ENCODE results near the gene SYPL2.

SYPL2 gene

DNA sequence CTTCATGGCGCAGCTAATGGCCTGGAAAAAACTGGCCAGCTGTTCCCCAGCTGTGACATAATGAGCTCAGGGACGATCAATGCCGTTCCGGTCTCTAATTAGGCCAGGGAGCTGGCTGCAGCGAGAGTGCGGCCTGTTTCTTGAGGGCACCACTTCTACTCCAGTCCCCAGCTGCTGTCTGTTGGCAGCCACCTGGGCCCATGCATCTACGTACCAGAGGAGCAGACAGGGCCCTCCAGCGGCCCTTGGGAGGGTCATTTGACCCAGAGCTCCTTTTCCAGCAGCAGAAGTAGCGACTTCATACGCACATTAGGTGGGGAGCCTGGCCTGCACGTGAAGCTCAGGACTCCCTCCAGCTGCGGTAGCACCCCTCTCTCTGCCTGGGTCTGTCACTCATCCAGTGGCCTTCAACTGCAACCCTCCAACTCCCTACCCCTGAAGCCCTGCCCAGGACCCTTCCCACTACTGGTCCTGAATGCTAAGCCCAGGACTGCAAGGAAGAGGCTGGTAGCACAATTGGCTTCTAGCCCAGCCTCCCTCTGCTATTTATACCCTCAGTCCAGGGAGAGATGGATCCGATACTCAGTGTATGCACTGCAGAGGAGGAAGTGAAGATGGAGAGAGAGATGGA, 64.2 kb downstream of the SYPL2 start:
- no peak for ATAC-seq
- TF ChIP-seq ARNTL (CRISPR knock-in tag; IDR thresholded peaks at IDR 0.05; ENCODE audit: borderline replicate concordance, low read depth) (no peak), TCF4 (CRISPR knock-in tag; IDR thresholded peaks at IDR 0.05; ENCODE audit: borderline replicate concordance) (peak; percentile 41; the same call in 1 of the 2 replicates), BACH2 (CRISPR knock-in tag; IDR thresholded peaks at IDR 0.05; ENCODE audit: borderline replicate concordance) (no peak), TOX (CRISPR knock-in tag; IDR thresholded peaks at IDR 0.05; ENCODE audit: borderline replicate concordance) (no peak), CSDC2 (CRISPR knock-in tag; IDR thresholded peaks at IDR 0.05) (no peak), OSR1 (CRISPR knock-in tag; IDR thresholded peaks at IDR 0.05) (no peak)

DNA sequence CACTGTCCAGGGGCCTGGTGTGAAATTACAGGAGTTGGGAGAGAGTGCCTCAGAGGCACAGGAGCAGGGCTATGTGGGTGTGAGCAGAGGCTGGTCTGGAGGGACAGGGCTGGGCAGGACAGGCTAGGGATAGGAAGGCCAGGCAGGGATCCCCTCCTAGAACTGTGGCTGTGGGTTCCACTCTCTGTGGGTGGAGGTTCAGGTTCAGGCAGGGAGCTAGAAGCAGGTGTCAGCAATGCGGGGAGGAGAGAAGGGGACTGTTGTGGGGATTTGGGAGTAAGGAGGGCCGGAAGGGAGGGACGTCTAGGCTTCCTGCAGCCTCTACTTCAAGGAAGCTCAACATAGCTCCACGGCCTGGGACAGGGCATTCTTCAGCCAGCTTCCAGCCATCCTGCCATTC, 65.0 kb downstream of the SYPL2 start:
- no peak for TF ChIP-seq SNAI2 (CRISPR knock-in tag; IDR thresholded peaks at IDR 0.05)
- TF ChIP-seq, protein P1, sequence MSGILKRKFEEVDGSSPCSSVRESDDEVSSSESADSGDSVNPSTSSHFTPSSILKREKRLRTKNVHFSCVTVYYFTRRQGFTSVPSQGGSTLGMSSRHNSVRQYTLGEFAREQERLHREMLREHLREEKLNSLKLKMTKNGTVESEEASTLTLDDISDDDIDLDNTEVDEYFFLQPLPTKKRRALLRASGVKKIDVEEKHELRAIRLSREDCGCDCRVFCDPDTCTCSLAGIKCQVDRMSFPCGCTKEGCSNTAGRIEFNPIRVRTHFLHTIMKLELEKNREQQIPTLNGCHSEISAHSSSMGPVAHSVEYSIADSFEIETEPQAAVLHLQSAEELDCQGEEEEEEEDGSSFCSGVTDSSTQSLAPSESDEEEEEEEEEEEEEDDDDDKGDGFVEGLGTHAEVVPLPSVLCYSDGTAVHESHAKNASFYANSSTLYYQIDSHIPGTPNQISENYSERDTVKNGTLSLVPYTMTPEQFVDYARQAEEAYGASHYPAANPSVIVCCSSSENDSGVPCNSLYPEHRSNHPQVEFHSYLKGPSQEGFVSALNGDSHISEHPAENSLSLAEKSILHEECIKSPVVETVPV (CRISPR knock-in tag; IDR thresholded peaks at IDR 0.05) = no peak
- no peak for TF ChIP-seq CSDC2 (CRISPR knock-in tag; IDR thresholded peaks at IDR 0.05)
- no peak for TF ChIP-seq ISL1 (CRISPR knock-in tag; IDR thresholded peaks at IDR 0.05)
- TF ChIP-seq ZNF8 (CRISPR knock-in tag; IDR thresholded peaks at IDR 0.05) = no peak
- TF ChIP-seq GLIS3 (CRISPR knock-in tag; IDR thresholded peaks at IDR 0.05) = no peak
- TF ChIP-seq, protein P2, sequence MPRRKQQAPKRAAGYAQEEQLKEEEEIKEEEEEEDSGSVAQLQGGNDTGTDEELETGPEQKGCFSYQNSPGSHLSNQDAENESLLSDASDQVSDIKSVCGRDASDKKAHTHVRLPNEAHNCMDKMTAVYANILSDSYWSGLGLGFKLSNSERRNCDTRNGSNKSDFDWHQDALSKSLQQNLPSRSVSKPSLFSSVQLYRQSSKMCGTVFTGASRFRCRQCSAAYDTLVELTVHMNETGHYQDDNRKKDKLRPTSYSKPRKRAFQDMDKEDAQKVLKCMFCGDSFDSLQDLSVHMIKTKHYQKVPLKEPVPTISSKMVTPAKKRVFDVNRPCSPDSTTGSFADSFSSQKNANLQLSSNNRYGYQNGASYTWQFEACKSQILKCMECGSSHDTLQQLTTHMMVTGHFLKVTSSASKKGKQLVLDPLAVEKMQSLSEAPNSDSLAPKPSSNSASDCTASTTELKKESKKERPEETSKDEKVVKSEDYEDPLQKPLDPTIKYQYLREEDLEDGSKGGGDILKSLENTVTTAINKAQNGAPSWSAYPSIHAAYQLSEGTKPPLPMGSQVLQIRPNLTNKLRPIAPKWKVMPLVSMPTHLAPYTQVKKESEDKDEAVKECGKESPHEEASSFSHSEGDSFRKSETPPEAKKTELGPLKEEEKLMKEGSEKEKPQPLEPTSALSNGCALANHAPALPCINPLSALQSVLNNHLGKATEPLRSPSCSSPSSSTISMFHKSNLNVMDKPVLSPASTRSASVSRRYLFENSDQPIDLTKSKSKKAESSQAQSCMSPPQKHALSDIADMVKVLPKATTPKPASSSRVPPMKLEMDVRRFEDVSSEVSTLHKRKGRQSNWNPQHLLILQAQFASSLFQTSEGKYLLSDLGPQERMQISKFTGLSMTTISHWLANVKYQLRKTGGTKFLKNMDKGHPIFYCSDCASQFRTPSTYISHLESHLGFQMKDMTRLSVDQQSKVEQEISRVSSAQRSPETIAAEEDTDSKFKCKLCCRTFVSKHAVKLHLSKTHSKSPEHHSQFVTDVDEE (CRISPR knock-in tag; IDR thresholded peaks at IDR 0.05) = no peak
- TF ChIP-seq ESRRG (CRISPR knock-in tag; IDR thresholded peaks at IDR 0.05) = no peak
- no peak for TF ChIP-seq ZC3H10 (CRISPR knock-in tag; IDR thresholded peaks at IDR 0.05)
- ATAC-seq = no peak
